ENCODE measurements around the gene EPYC. TPM values are rescaled to one million over a fixed set of nuclear protein-coding genes. Genes with fewer than 3 reads are reported as not detected.
"Not testable (repeated sequence)": the region's sequence is repeated elsewhere in the genome, so short reads cannot be mapped to it uniquely, and the experiment has no call there.

EPYC gene
- total RNA-seq, 4 donors from 2014 or later = not detected

DNA sequence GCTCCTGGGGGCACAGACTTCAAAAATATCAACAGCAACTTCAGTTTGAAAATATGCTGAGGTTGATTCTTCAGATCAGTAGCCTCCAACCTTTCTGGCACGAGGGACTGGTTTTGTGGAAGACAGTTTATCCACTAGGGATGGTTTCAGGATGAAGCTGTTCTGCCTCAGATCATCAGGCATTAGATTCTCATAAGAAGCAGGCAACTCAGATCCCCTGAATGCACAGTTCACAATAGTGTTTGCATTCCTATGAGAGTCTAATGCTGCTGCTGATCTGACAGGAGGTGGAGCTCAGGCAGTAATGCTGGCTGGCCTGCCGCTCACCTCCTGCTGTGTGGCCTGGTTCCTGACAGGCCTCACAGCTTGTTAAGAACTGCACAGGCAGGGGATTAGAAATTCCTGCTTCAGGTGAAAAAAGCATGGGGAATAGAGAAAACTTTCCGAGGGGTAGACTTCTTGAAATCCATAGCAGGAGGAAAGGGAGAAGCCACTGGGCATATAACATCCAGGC lies 12.8 kb downstream of the EPYC start:
- 66 to 86% methylated on average over 3 of the region's 3 CpGs for WGBS, 2 donors
- TF ChIP-seq POLR2A (IDR thresholded peaks at IDR 0.05) = no peak
- TF ChIP-seq, protein P1, sequence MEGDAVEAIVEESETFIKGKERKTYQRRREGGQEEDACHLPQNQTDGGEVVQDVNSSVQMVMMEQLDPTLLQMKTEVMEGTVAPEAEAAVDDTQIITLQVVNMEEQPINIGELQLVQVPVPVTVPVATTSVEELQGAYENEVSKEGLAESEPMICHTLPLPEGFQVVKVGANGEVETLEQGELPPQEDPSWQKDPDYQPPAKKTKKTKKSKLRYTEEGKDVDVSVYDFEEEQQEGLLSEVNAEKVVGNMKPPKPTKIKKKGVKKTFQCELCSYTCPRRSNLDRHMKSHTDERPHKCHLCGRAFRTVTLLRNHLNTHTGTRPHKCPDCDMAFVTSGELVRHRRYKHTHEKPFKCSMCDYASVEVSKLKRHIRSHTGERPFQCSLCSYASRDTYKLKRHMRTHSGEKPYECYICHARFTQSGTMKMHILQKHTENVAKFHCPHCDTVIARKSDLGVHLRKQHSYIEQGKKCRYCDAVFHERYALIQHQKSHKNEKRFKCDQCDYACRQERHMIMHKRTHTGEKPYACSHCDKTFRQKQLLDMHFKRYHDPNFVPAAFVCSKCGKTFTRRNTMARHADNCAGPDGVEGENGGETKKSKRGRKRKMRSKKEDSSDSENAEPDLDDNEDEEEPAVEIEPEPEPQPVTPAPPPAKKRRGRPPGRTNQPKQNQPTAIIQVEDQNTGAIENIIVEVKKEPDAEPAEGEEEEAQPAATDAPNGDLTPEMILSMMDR (IDR thresholded peaks at IDR 0.05) = no peak
- no peak for DNase-seq
- H3K27ac ChIP-seq = no peak overlapping the region
- no peaks in the 10 kb centered on the region for H3K27me3 ChIP-seq
- no peaks in the 10 kb centered on the region for H3K36me3 ChIP-seq
- intact Hi-C loops (cut with DNase I) = no loop called here
- peaks cover 0 to 2% (median 0%) of the 10 kb centered on the region in 3 donors for H3K9me3 ChIP-seq
- H3K4me1 ChIP-seq = no peaks in the 10 kb centered on the region
- no peak overlapping the region for H3K4me3 ChIP-seq

DNA sequence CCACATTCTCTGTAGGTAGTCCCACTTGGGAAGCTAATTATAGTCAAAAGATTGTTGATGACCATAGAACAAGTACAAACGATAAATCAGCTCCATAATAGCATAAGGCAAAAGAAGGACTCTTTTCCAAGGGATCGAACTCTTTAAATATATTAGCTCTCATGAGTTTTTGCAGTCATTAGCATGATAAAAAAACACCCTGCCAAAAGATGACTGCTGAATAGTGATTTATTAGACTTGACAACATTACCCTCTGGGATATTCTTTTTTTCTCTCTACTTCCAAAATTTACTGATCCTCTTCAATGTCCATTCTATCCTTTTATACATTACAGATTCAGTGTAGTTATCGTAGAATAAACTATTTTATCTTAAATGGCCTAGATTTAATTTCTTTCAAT lies 14.2 kb downstream of the EPYC start:
- intact Hi-C loops (cut with DNase I) = no loop called here
- WGBS, 2 donors = 59 to 75% methylated on average over 2 to 3 of the region's 3 CpGs

DNA sequence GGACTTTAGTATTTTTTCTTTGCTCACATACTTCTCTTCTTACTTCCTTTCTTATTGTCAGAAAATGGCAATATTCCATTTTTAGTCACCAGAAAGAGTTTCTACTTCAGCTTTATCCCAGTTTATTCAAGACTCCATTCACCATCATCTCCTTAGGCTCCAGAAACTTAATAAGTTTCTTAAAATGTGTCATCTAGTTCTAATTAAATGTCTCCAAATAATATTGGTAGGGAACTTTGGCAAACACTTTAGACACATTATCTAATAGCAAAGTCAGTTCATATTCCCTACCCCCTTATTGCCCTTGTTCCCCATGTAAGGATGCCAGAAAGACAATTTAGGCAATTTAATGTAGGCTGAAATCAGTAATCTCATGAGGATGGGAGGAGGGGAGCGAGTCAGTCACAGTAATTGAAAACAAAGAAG lies 15.1 kb downstream of the EPYC start:
- intact Hi-C loops (cut with DNase I) = loop anchor here (10.0 kb wide), 1 partner anchor 335 kb away; no protein-coding TSS in a partner anchor
- DNase-seq = no peak
- no peak for TF ChIP-seq POLR2A (IDR thresholded peaks at IDR 0.05)
- TF ChIP-seq, protein P1 (IDR thresholded peaks at IDR 0.05) = no peak
- Histone ChIP-seq H3K27ac (no peak overlapping the region), H3K4me3 (no peak overlapping the region), H3K27me3 (no peaks in the 10 kb centered on the region), H3K36me3 (no peaks in the 10 kb centered on the region), H3K4me1 (no peaks in the 10 kb centered on the region), H3K9me3 (peaks cover 0 to 11% (median 0%) of the 10 kb centered on the region in 3 donors)
- 77 to 94% methylated on average over 1 of the region's 1 CpG for WGBS, 2 donors

More for the DNA sequence above, 14.2 kb downstream of the EPYC start:
- H3K36me3 ChIP-seq = no peaks in the 10 kb centered on the region
- no peaks in the 10 kb centered on the region for H3K27me3 ChIP-seq
- DNase-seq = no peak
- no peaks in the 10 kb centered on the region for H3K4me1 ChIP-seq
- peaks cover 0 to 11% (median 0%) of the 10 kb centered on the region in 3 donors for H3K9me3 ChIP-seq
- TF ChIP-seq POLR2A (IDR thresholded peaks at IDR 0.05) = no peak
- TF ChIP-seq, protein P1 (IDR thresholded peaks at IDR 0.05) = no peak
- H3K27ac ChIP-seq = no peak overlapping the region
- no peak overlapping the region for H3K4me3 ChIP-seq

DNA sequence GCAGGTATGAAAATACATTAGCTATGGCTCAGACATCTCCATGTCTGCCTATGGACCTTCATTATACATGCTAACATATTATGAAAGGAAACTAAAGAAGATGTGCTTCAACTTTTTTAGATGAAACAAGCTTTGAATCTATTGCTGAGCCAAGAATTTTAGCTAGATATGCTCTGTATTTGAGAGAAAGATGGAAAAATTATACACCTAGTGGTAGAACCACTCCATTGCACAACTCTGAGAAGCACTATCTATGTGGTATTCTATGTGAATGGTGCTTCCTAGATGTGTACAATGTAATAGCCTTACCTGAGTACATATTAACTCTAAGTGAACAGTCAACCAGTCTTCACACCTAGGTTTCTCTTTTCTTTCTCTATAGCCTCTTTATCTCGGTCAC lies 17.3 kb downstream of the EPYC start:
- Histone ChIP-seq H3K9me3 (peaks cover 0 to 11% (median 0%) of the 10 kb centered on the region in 3 donors), H3K36me3 (no peaks in the 10 kb centered on the region), H3K4me3 (no peak overlapping the region), H3K27ac (no peak overlapping the region), H3K27me3 (no peaks in the 10 kb centered on the region), H3K4me1 (no peaks in the 10 kb centered on the region)
- DNase-seq = no peak
- intact Hi-C loops (cut with DNase I) = loop anchor here (10.0 kb wide), 1 partner anchor 337 kb away; no protein-coding TSS in a partner anchor
- WGBS, 2 donors = 75 to 92% methylated on average over 1 of the region's 1 CpG
- TF ChIP-seq, protein P1 (IDR thresholded peaks at IDR 0.05) = peak in 1 of 6 experiments; percentile 14
- no peak for TF ChIP-seq POLR2A (IDR thresholded peaks at IDR 0.05)

DNA sequence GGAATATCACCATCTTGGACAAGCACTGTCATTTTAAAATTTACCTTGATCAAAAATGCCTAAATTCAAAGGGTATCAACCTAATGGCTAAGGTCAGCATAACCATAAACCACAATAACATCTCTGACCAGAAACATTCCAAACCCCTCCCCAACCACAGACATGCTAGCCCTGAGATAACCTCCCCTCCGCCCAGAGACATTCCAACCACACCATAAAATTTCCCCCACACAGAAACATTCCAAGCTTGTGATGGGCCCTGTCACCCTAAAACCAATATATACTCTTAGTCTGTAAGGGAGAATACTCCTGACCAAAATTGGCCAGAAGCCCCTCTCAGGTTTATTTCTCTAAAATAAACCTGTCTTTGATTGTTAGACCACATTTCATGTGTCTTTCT lies 17.7 kb downstream of the EPYC start:
- Histone ChIP-seq H3K27ac (no peak overlapping the region), H3K4me3 (no peak overlapping the region), H3K4me1 (no peaks in the 10 kb centered on the region), H3K27me3 (no peaks in the 10 kb centered on the region), H3K36me3 (no peaks in the 10 kb centered on the region), H3K9me3 (peaks cover 0 to 11% (median 0%) of the 10 kb centered on the region in 3 donors)
- WGBS, 2 donors = 75 to 90% methylated on average over 1 of the region's 1 CpG
- DNase-seq = no peak
- intact Hi-C loops (cut with DNase I) = loop anchor here (10.0 kb wide), 1 partner anchor 338 kb away; no protein-coding TSS in a partner anchor
- TF ChIP-seq, protein P1 (IDR thresholded peaks at IDR 0.05) = no peak
- no peak for TF ChIP-seq POLR2A (IDR thresholded peaks at IDR 0.05)

DNA sequence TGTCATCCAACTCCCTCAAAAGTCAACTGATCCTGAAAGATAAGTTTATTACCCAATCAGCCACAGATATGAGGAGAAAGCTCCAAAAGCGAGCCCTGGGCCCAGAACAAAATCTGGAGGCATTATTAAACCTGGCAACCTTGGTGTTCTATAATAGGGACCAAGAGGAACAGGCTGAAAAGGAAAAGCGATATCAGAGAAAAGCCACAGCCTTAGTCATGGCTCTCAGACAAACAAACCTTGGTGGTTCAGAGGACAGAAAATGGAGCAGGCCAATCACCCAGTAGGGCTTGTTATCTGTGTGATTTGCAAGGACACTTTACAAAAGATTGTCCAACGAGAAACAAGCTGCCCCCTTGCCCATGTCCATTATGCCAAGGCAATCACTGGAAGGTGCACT lies 19.4 kb downstream of the EPYC start:
- not testable (repeated sequence) for H3K27ac ChIP-seq, H3K36me3 ChIP-seq, H3K4me1 ChIP-seq, H3K4me3 ChIP-seq, H3K27me3 ChIP-seq, DNase-seq
- intact Hi-C loops (cut with DNase I) = loop anchor here (10.0 kb wide), 1 partner anchor 339 kb away; no protein-coding TSS in a partner anchor
- H3K9me3 ChIP-seq = peaks cover 0 to 11% (median 0%) of the 10 kb centered on the region in 3 donors
- 62 to 89% methylated on average over 3 of the region's 3 CpGs for WGBS, 2 donors
